ENCODE results near the gene TCOF1.
"Not testable (repeated sequence)": the region's sequence is repeated elsewhere in the genome, so short reads cannot be mapped to it uniquely, and the experiment has no call there.

The TCOF1 gene

DNA sequence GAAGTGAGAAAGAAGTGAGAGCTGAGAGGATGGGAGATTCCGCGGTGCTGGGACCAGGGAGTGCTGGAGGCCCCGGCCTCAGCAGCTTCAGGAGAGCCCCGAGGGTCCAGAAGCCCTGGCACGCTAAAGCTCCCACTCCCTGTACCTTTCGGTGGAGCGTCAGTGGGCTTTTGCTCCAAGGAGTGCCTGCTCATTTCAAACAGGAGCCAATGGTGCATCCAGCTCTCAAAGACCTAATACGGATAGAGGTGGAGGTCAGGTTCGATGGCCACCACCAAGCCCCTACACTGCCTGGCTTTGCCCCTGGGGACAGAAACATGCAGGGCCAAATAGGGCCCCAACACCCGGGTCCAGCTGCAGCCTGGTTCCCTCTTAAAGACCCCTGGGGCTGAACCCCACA is 47.0 kb downstream of the TCOF1 start:
- no peak for DNase-seq (ENCODE audit: low spot score)

DNA sequence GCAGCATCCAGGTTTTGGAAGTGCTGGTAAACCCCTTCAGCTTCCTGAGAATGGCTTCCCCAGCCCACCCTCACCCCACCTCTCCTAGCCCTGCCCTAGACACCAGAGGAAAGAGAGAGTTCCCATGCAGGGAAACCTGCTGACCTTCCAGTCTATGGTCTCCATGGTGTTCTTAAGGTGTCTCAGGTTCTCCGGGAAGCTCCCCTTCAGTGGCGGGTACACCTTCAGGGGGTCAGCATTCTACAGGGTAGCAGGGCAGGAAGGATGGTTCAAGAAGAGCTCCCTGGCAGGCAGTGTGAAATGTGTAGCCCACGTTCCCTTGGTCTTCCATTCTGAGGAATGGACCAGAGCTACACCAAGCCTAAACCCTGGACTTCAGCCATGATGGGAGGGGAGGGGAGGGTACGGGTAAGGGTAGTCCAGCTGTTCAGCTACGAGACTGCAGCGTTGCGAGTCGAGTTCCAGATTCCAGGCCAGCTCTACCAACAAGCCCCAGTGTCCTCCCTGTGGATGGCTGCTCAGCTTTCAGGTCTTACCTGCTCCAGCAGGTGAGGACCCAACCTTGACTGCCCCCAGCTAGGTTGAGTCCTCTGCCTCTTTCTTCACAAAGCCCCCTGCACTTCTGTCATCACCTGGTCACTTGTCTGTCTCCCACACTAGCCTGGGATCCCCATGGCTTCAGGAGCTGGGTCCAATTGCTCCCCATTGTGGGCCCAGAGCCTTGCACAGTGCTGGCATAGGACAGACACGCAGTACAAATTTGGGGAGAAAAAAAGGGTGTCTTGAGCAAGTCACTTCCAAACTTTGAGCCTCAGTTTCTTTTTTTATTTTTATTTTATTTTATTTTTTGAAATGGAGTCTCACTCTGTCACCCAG is 47.7 kb downstream of the TCOF1 start:
- DNase-seq (ENCODE audit: low spot score) = no peak

DNA sequence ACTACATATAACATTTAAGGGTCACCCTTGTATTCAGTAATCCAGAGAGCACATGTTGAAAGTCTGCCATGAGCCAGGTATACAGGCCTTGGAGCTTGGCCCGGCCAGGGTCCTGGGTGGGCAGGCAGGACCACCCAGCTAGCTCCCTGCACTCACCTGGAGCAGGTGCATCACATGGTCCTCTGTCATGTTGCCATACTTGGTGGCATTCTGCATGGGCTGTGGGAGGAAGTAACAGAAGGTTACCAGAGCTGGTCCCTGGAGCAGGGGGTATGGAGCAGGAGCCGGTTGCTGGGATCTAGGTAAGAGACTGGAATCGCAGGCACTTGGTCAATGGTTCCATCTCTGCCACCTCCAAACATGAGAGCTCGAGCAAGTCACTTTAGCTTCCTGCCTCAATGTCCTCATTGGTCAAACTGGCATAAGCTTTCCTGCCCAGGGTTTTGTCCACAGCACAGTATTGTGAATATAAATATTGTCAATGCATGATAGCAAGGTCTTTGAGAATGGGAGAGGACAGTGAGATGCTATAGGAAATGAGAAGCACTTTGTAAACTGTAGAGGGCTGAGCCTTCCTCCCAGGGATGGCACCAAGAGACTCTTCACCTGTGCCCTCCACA is 48.7 kb downstream of the TCOF1 start:
- DNase-seq (ENCODE audit: low spot score) = no peak

DNA sequence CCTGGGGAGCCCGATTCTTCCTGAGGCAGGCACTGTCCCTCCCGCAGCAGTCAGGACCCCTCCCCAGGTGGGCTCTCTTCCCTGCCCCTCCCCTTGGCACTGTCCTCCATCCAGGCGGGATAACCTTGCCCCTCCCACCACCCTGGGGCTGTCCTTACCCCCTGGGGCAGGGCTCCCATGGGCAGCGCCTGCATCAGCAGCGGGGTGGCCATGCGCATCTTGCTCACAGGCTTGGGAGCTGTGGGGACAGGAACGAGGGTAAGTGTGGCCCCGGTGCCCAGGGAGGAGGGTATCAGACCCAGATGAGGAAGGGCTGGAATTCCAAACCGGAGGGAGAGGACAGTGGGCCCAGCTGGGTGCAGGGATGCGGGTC is 49.2 kb downstream of the TCOF1 start:
- DNase-seq (ENCODE audit: low spot score) = no peak

DNA sequence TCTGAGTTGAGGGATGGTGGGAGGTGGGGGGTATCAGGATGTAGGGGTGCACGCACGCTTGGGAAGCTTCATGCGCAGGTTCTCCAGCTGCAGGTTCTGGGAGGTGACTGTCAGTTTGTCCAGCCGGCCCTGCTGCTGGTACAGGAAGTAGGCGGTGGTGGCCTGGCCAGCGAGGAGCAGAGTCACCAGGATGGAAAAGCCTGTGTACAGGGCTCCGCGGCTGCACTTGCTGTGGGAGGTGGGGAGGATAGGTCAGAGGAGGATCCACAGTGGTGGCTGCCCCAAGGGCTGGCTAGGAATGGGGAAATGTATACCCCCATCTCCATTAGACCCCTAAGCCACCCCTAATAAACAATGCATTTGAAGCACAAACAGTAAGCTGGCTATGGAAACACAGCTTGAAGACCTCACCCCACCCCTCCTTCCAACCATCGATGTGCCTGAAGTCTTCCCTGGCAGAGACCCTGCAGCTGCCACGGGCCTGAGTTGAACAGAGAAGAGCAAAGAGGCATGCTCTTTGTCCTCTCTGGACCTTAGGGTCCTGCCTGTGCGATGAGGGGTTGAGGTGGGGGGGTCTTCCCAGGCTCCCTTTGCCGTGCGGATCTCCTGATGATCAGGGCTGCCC is 49.7 kb downstream of the TCOF1 start:
- no peak for DNase-seq (ENCODE audit: low spot score)

DNA sequence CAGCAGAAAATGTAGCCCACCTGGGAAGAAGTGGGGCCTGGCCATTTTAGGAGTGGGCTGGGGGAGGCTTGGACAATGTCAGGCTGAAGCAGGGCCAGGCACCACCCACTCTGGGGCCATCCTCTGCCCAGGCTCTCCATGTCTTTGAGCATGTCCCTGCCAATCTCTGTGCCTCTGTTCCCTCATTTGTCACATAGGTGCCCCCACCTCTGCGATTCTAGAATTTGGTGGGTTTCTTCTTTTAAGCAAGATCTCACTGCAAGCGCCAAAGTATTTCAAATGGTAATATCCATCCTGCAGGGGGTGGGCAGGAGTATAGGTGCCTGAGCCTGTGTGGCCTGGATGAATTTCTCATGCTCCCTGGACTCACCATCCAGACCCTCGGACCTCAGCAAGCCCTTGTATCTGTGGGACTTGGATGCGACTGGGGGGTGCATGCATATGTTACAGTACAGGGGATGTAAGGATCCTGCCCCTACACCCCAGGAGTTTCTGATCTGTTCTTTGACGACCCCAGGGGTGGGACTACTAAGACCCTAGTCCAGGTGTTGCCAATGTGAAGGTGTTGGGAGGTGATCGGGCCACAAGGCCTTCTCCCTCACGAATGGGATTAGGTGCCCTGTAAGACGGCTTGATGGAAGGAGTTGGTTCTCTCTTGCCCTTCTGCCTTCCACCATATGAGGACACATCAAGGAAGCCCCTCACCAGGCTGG is 50.9 kb downstream of the TCOF1 start:
- no peak for DNase-seq (ENCODE audit: low spot score)

DNA sequence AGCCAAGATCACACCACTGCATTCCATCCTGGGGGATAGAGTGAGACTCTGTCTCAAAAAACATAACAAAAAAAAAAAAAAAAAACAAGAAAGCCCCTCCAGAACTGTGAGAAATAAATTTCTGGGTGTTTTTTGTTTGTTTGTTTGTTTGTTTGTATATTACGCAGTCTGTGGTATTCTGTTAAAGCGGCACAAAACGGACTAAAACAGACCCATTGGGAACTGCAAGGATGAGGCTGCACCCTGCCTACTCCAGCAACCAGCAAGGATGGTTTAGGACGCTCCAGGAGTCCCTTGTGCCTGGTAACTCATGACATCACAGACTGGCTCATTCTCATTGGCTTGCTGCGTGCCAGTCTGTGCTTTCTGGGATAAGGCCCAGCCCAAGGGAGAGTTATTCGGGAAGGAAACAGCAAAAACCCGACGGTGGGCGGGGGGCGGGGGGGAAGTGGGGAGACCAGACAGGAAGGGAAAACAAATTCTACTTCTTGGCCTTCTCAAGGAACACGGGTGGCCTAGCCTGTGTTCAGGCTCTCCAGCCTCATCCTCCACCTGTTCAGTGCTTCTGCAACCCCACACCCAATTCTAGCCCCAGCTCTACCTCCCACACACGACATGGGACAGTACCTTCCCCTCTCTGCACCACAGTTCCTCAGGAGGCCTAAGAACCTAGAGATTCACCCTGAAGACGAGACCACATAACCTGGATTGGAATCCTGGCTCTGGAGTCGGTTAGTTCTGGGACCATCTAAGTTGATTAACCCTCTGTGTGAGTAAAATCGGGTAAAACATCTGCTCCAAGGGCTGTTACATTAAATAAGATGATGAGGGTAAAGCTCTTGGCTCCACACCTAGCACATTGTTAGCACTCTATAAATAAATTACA is 52.4 kb downstream of the TCOF1 start:
- DNase-seq (ENCODE audit: low spot score) = peak; percentile 99

DNA sequence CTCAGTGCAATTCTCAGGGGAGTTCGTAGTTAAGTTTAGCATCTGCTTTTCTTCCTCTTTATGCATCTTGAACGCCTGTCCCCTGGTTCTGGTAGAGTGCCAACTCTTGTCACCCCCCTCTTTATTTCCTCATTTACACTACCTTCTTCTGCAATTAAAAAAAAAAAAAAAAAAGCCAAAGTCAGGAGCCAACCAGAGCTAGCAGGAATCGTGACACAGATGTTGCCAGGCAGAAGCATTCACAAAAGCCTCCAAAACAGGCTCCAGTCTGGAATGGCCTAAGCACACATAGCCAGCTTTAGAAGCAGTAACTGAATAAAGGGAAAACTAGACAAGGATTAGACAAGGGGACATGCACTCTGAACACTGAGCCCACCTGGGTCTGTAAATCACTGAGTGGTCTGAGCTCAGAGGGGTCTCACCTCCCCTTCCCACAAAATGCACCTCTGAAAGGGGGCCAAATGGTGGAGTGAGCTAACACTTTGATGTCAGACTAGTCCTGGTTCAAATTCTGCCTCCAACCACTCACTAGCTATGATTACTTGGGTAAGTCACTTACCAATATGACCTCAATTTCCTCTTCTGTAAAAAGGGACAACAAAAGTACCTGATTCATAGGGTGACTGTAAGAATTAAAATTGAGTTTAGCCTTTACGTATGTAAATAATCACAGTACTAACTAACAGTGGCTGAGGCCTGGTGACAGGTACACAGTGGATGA is 53.2 kb downstream of the TCOF1 start:
- DNase-seq (ENCODE audit: low spot score) = peak; percentile 96

DNA sequence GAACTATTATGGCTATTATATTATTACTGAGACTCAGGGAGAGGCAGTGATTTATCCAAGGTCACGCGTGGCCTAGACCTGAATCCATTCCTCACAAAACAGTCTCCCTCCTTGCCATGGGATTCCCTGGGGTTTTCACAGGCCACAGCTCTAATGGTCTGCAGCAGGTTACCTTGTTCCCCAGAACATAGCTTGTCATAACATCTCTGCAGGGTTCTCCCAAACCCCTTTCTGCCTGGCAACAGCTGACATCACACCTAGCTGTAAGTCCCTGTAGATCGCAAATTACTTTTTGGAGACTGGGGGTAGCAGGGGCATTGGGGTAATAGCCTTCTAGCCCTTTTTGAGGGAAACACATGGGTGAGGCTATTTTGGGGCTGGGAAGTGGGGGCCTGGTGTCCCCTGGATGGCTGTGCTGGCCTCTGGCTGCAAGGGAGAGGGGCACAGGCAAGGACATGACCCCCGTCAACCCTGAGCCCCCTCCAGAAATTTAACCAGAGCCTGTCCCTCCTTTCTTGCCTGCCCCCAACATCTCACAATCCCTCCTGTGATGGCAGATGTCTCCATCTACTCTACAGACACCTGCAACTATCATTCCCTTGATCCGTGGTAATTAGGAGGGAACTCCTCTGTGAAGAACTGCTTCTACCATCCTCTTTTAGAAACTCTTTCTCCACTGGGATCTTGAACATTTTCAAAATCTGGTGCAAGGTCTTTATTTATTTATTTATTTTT is 53.9 kb downstream of the TCOF1 start:
- DNase-seq (ENCODE audit: low spot score) = peak; percentile 72

DNA sequence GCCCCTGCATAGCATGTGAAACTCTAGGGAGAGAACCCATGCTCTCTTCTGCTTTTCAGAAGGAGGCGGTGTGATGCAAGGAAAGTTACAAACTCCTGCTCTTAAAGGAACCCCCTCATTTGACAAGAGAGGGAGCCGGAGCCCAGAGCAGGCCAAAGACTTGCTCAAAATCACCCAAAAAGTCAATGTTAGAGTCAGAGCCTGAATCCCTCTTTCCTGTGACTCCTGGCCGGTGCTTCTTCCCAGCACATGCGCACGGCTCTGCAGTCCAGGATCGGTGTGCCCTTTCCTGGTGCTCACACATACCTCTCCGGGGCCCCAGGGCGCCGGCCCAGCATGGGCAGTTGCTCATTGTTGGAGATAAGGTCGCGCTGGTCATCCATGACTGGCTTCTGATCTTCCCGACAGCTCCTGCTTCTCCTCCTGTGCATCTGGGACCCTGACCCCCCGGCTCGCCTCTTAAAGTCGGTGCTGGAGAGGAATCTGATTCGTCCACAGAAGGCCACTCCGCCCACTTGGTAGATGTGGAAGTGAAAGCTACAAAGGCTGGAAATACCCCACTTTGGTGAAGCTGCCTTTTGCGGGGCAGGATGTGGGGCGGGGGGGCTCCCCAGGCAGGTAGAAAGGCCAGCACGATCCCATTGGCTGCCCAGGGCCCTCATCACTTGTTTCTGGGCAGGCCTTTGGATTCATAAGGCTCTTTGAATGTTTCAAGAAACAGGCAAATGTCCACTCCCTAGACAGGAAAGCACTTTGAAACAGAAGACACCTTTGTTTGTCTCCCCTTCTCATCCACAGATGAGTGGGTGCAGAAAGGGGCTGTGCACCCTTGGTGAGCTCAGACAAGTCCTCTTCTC is 55.0 kb downstream of the TCOF1 start, which contains the start of gene CD74:
TSS of gene CD74 (minus strand) at position 592 of the 857 bp plus-strand sequence. CDS start at position 431, 161 bp downstream.
- peak; percentile 92 for DNase-seq (ENCODE audit: low spot score)

DNA sequence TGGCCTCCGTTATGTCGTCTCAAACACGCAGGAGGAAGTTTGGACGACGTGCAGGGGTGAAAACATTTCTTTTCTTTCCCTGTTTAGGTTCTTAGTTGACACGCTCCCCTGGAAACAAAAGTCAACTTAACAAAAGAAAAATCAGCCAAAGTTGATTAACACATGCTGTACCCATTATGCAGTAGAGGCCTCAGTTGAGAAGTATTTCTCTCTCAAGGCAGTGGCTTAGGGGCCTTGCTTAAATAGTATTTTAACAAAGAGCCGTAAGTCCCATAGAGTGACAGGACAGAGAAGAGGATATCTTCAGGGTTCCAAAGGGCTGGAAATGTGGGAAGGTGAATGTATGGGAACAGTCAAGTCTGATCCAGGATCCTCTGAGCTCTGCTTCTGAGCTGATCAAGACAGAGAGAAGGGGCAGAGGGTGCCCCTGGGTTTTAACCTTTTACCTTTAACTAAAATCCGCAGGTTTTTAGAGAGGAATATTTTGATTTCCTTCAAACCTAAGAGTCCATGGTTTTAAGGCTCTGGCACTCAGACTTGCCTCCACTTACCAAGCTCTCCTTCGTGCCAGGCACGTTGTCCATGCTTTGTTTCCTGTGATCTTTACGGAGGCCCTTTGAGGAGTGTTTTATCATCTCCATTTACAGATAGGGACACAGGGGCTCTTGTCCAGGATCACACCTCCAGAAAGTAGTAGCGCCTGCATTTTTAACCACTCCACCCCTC is 55.8 kb downstream of the TCOF1 start:
- DNase-seq (ENCODE audit: low spot score) = no peak

DNA sequence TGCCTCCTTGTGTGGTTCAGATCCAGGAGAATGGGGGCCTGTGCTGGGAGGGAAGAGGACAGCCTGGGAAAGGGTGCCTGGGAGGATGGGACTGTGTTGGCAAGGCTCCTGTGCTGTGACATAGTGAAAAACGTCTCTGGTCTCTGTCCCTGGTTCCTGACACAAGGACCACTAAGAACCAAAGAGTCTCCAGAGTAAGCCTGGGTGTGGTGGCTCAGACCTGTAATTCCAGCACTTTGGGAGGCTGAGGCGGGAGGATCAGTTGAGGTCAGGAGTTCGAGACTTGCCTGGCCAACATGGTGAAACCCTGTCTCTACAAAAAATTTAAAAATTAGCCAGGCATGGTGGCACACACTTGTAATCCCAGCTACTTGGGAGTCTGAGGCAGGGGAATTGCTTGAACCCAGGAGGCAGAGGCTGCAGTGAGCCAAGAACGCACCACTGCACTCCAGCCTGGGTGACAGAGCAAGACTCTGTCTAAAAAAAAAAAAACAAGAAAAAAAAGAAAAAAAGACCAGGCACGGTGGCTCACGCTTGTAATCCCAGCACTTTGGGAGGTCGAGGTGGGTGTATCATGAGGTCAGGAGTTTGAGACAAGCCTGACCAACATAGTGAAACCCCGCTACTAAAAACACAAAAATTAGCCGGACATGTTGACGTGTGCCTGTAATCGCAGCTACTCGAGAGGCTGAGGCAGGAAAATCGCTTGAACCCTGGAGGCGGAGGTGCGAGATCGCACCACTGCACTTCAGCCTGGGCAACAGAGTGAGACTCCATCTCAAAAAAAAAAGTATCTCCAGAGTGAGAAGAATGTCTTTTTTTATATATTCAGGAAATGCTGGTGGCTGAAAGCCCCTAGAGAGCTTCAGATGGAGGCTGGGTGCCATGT is 56.6 kb downstream of the TCOF1 start:
- DNase-seq (ENCODE audit: low spot score) = not testable (repeated sequence)

DNA sequence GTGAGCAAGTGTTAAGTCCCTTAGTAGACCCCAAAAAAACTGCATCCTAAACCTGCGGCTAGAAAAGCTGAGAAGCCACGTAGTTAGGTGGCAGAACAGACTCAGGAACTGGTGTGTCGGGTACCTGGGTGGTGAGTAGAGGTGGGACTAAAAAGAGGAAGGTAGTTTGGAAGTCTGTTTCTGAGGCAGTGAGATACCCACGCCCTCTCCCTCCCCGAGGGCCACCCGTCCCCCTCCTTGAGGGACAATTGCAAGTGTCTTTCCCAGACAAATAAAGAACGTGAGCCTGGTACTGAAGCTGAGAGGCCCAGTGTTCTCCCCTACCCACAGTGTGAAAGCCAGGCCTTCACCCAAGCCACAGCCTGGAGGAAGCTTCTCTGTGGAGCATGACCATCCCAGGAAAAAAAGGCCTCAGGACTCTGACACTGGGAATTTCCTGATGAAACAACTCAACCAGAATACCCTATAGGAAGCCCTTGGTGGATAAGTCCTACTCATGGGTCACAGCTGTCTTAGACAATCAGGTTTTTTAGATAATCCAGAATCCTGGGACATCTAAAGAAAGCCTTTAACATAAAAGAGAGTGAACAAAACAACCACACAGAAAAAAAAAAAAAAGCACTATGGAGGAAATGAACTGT is 62.3 kb downstream of the TCOF1 start:
- DNase-seq (ENCODE audit: low spot score) = no peak

DNA sequence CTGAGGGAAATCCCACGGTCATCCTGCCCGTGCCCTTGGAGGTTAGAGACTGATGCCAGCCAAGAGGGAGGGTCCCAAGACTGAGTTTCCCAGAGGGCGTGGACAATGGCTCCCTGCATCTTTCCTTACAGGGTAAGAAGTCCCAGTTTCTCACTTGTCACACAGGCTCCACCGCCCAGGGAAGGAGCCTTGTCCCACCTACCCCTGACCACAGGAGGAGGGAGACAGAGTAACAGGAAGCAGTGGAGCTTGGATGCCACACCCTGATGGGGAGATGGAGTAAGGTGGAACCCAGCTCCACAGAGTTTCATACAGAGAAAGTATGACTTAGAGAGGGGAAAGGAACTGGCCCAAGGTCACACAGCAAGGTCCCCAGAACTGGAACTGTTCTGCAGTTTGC is 64.6 kb downstream of the TCOF1 start:
- no peak for DNase-seq (ENCODE audit: low spot score)

DNA sequence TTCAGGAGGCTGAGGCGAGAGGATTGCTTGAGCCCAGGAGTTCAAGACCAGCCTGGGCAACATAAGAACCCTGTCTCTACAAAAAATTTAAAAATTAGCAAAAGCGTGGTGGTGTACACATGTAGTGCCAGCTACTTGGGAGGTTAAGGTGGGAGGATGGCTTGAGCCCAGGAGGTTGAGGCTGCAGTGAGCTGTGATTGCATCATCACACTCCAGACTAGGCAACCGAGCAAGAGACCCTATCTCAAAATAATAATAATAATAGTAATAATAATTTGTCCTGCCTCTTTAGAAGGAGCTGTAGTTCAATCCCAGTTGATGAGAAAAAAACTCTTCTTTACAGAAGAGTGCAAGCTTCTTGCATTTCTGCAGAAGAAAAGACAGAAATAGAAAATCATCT is 65.3 kb downstream of the TCOF1 start:
- DNase-seq (ENCODE audit: low spot score) = no peak

DNA sequence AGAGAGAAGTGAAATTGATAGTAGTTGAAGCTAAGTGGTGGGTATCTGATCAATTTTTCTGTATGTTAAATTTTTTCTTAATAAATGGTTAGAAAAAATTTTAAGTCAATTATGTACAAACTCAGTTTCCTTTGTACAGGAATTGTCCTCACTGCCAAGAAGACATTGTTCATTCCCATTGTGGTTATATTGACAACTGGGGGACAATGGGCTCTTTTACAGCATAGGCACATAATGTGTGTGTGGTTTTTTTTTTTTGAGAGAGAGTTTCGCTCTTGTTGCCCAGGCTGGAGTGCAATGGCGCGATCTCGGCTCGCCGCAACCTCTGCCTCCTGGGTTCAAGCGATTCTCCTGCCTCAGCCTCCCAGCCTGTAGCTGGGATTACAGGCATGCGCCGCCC is 68.7 kb downstream of the TCOF1 start:
- peak; percentile 95 for DNase-seq (ENCODE audit: low spot score)
